Stimulated activated CD8-positive, alpha-beta memory T cell treated with anti-CD3 and anti-CD28 coated beads, Interleukin-12 subunit alpha, Interleukin-12 subunit beta, amount 100 ng/mL, for 24 hours (primary cell): ENCODE data around the gene GAREM1.

Experiments
- DNase-seq: peaks from one replicate; pipeline ENCODE4 v3.0.0-alpha.2; 2020; ENCODE audit errors: extremely low read depth

Gene GAREM1

DNA sequence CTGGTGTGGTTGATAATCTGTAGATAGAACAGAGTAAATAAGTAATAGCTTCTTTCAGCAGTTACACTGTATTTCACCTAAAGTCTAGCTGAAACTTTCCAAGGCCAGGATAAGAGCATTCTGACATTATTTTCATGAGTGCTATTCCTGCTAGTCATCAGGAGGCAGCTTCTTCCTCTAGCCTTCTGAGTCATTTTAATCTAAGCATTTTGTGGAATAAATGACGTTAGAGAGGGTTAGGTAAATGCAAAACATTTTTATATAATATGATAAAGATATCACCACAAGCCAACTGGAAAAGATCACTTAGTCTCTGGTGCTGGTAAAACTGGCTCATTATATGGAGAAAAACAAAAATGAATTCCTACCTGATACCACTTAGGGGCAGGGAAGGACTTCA, 142.3 kb downstream of the GAREM1 start:
- no peak for DNase-seq

DNA sequence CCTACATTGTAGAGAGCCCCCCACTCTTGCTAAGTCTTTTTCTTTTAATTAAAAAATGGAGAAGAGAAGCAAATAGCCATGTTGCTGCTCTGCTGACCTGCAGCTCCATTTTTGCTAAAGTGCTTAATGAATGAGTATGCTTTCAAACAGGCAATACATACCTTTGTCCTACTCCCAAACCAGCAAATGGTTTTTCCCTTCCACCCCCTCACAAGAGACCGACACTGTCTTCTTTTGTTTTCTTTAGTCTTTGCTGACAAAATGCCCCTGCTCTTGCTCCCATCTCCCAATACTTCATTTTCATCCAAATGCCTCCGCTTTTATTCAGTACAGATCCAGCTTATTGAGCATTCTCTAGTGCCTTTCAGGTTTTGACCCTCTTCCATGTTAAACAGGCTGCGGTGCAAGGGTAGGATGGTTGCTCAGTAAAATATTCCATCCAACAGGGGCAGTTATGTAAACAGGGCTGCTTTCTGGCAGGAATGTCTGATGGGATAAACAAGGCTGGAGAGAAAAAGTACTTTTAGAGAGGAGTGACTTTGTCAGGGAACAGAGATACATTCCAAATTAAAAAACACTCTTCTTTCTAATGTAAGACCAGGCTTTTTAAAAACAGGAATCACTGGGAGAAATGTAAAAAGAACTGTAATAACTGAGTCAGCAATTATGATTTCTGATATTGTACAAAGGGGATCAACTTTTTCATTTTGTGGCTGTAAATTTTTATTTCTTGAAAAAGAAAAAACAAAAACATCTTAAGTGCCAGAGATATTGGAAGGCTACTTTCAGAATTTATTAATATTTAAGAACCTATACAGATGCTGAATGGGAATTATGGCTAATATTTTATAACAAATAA, 144.0 kb downstream of the GAREM1 start:
- no peak for DNase-seq

- DNase-seq, result no peak
Measured at GRCh38 chr18:32324181-32324580, 146.5 kb downstream of the GAREM1 start.

- no peak for DNase-seq
Measured at GRCh38 chr18:32321826-32322225, 148.9 kb downstream of the GAREM1 start.

- no peak for DNase-seq
Measured at GRCh38 chr18:32319084-32319483, 151.6 kb downstream of the GAREM1 start.

DNA sequence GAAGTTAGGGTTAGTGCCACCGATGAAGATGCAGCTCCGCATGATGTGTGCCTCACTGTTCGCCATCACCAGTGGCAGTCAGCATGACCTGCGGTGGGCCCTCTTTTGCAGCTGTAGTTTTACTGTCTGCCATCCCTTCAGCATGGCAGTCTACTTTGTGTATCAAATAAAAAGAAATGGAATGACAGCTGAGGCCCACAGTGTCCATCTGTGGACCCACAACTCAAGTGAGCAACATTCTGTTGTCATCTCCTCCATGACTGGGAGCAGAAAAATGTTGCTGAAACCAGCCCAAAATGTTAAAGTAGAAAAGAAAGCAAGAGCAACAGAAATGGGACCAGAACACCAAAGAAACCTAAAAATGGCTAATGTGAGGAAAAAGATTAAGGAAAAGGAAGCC, 152.1 kb downstream of the GAREM1 start:
- DNase-seq, result no peak

DNA sequence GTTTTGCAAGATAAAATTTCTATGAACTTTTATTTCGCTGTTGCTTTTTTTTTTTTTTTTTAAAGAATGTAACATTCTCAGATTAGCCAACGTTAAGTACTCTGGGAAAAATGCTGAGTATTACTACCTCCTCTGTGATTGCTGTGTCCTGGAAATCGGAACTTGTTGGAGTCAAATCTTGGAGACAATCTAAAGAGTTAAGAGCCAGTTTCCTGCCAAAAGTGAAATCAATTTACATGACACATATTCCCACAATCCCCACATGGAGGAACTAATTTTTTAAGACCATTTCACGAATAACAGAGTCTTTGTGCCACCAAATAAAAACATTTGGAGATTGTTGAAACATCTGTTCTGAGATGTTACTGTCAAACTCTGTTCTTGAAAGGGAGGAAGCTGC, 153.0 kb downstream of the GAREM1 start:
- DNase-seq, result no peak

GRCh38 chr18:32315881-32316280, 154.8 kb downstream of the GAREM1 start:
- no peak for DNase-seq

DNA sequence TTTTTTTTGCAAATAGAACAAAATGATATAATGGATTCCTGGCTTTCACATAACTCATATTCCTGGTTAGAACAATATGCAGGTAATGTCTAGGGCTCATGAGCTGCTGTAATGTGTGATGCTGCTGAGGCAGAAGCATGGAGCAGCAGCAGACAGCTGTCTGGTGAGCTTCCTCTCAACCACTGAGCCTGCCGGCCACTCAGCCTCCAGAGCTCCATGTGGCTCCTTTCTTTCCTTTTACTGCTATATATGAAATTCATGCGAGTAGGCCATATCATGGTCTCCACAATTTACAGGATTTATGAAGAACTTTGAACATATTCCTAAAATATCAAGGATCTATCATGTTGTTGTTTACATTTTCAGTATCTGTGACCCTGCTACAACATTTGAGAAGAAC, 159.9 kb downstream of the GAREM1 start:
- DNase-seq, result no peak

GRCh38 chr18:32310101-32310500, 160.6 kb downstream of the GAREM1 start:
- DNase-seq, result no peak

DNA sequence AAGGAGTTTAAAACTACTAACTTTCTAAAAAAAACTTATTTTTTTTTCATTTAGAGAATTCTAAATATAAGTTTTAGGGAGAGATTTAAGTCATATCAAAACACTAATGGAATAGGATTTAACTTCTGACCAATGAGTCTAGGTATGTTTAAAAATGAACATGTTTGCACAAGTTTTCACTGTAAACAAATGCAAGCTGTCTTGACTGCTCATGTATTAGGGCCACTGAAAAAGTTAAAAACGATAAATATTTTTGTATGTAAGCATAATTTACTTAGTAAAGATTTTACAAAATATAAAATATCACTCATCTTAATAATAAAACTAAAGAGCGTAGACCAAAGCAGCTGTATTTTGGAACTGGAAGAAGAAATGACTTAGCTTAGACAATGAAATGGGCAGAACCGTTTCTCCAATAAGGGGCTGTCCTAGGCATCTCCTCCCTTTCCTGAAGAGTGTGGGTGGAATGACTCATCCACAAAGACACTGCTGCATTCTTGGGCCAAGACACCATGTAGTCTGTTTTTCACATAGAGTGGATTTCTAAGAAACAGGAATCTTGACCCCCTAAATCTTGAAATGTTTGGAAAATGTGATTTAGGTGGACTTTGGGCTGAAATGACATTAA, 162.1 kb downstream of the GAREM1 start:
- DNase-seq, result no peak

- DNase-seq, result no peak
Measured at GRCh38 chr18:32303400-32303799, 167.3 kb downstream of the GAREM1 start.

DNA sequence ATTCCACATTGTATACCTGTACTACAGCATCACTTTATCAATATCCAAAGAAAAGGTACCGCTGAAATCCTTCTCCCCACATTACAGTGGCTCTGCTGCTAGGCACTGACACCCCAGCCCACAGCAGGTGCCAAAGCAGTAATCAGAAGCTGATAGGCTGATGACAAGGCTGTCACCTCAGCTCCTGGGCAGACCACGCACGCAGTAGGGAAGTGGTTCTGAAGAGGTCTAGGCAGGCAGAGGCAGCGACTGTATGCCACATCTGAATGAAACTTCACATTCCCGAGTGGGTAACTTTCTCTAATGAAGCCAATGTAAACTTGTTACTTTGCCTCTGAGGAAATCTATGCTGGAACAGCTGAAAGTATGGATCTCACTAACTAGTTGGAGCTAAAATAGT, 167.9 kb downstream of the GAREM1 start:
- DNase-seq, result no peak

DNA sequence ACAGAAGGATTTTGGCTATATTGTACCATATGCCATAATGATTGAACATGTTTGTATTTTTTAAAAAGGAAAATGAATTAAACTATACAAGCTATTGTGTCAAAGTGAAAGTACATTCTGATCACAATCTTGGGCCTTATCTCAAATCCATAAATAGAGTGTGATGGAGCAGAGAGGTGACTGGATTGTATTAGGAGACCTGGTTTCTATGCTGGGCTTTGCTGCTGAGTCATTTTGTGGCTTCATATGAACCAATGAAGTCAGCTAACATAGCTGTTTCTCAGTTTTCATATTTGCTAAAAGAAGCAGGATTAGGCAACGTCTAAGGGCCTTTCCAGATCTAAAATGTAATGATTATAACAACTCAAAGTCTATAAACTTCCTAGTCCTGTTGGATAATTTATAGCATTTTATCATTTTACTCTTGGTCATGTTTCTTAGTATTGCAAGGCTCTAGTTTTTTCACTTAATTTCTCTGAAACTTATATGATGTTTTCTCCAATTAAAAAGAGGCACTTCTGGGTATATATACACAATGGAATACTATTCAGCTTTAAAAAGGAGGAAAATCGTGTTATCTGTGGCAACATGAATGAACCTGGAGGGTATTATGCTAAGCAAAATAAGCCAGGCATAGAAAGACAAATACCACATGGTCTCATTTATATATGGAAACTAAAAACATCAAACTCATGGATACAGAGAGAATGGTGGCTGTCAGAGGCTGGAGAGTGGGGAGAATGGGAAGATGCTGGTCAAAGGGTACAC, 168.5 kb downstream of the GAREM1 start:
- no peak for DNase-seq

DNA sequence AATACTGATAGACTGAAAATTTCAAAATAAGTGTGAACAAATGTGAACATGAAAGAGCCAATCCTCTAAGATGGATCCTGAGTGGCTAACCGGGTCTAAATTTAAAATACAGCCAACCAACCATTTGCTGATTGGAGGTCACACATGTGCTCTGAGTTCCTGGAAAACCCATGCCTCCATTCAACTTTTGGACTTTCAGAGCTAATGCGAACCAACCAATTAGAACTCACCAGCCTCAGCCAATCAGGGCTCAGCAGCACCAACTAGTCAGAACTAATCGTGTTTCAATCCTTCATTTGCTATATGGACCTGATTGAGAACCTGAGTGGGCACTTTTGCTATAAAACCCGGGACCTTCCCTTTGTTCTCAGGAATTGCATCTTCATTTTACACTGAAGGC, 169.3 kb downstream of the GAREM1 start:
- DNase-seq, result no peak

GRCh38 chr18:32300914-32301313, 169.8 kb downstream of the GAREM1 start:
- no peak for DNase-seq

DNA sequence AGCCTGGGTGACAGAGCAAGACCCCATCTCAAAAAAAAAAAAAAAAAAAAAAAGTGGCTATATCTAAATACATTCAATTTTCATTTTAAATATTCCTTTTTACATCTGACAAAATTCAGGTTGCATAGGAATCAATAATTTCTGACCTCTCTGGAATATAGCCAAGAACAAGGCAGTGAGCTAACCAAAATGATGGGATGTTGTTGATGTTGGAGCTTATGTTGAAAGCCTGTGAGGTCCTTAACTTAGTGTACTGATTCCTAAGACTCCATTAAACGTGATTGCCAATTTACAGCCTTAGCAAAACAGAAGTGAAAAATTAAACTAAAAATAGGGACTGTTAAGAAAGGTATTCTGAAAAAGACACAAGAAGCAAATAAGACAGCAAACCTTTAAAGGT, 171.2 kb downstream of the GAREM1 start:
- no peak for DNase-seq

DNA sequence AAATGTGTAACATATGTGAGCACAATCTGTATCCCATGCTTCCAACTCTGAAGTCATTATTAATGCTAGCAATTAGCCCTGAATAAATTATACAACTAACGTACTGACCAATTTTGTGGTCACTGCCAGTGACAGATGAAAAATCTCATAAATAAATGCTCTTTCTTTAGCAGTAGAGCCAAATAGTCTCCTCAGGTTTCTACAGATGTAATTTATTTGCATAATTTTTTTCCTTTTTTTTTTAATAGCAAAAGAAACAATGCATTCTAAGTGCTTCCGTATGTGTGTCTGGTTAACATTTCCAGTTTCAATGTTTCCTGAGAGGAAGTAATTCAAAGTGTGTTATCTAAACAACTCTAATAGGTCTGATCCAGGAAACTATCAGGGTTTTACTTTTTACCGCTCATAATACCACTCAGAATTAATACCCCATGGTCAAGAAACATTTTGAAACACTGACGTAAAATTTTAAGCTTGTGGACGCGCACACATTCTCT, 172.5 kb downstream of the GAREM1 start:
- no peak for DNase-seq

- DNase-seq, result no peak
Measured at GRCh38 chr18:32297579-32298170, 173.0 kb downstream of the GAREM1 start.

DNA sequence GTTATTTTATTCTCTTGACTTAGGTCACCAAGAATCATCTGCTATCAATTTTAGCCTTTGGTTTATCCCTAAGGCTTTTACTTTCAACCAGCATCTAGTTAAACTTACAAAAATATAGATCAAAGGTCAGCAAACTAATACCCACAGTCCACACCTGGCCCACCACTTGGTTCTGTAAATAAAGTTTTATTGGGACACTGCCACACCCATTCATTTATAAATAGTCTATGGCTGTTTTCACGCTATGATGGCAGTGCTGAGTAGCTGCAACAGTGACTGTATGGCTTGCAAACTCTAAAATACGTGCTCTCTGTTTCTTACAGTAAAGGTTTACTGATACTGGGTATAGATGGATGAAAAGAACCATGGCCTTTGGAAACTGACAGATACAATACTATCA, 173.8 kb downstream of the GAREM1 start:
- DNase-seq, result no peak

- DNase-seq, result no peak
Measured at GRCh38 chr18:32295604-32296003, 175.1 kb downstream of the GAREM1 start.

- no peak for DNase-seq
Measured at GRCh38 chr18:32293107-32293506, 177.6 kb downstream of the GAREM1 start.
